GM19240 (cell line): Measurements from ENCODE around the gene ANAPC7.
"Not testable (repeated sequence)": the region's sequence is repeated elsewhere in the genome, so short reads cannot be mapped to it uniquely, and the experiment has no call there.

Experiments
- DNase-seq: peaks from one replicate; pipeline ENCODE4 v3.0.0; 2011; ENCODE audit warnings: low spot score; ENCODE audit not compliant: insufficient read length

ANAPC7 gene

DNA sequence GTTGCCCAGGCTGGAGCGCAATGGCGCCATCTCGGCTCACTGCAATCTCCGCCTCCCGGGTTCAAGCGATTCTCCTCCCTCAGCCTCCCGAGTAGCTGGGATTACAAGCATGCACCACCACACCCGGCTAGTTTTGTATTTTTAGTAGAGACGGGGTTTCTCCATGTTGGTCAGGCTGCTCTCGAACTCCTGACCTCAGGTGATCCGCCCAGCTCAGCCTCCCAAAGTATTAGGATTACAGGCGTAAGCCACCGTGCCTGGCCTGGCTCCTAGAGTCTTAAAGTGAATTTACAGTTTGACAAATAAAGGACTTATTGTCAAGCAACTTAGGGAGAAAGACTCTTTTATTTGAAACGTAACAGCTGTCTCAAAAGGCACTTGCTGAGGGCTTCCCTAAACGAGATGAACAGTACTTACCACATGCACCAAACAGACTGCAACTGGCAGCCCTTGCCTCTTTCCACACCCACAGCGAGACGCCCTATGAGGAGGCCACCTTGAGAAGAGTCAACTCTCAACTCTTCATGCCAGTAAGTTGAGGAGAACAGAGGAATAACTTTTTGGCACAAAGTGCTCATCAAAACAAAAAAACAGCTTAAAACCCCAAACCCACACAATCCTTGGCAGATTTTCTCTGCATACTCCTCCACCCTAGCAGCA lies 25.2 kb downstream of the ANAPC7 start:
- not testable (repeated sequence) for DNase-seq

DNA sequence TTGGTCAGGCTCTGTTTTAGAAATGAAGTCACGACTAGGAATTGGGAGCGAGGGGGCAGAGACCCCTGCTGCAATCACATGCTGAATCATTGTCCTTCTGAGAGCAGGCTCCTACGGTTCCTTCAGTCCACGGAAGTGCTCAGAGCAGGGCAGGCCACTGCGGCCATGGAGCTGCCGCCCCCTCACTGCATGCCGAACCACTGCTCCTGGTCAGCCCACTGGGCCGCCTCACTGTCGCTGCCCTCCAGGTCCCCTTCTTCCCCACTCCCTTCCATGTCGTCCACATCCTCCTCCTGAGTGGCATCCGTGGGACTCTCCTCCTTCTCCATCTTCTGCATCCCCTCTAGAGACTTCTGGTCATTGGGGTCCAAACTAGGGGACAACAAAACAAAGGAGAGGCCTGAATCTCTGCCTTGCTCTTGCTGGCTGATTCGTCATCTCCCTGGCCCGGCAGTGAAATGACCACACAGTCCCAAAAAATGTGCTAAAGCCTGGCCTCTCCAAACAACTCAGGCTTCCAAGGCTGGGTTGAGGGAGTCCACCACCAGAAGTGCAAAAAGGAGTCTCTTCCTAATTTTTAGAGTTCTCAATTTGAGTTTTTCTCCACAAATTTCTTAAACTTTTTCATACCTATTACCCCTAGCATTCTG lies 29.4 kb downstream of the ANAPC7 start:
- DNase-seq, result no peak

DNA sequence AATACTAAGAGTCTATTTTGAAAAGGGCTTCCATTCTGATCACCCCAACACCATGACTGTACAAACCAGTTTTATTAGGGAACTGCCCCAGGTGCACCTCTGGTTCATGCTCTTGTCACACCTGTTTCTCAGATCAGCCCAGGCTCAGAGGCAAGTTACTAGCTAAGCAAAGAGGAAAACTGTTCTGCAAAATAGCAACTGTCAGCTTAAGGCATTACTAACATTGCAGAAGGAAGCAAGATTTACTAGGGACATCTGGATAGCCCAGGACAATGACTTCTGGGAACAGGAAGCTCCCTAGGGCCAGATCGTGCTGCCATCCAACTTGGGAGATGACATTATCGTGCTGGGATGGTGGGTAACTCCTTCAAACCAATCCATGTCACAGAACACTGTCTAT lies 30.1 kb downstream of the ANAPC7 start:
- DNase-seq, result no peak

- DNase-seq, result no peak
These were observed 30.5 kb downstream of the ANAPC7 start for GRCh38 chr12:110373025-110373424.

GRCh38 chr12:110372056-110372425 lies 31.5 kb downstream of the ANAPC7 start:
- no peak for DNase-seq

GRCh38 chr12:110371408-110372055 lies 32.0 kb downstream of the ANAPC7 start:
- DNase-seq, result peak; percentile 20

- DNase-seq, result no peak
These were observed 32.7 kb downstream of the ANAPC7 start for GRCh38 chr12:110370732-110371231.

- no peak for DNase-seq
These were observed 33.5 kb downstream of the ANAPC7 start for GRCh38 chr12:110369992-110370391.

DNA sequence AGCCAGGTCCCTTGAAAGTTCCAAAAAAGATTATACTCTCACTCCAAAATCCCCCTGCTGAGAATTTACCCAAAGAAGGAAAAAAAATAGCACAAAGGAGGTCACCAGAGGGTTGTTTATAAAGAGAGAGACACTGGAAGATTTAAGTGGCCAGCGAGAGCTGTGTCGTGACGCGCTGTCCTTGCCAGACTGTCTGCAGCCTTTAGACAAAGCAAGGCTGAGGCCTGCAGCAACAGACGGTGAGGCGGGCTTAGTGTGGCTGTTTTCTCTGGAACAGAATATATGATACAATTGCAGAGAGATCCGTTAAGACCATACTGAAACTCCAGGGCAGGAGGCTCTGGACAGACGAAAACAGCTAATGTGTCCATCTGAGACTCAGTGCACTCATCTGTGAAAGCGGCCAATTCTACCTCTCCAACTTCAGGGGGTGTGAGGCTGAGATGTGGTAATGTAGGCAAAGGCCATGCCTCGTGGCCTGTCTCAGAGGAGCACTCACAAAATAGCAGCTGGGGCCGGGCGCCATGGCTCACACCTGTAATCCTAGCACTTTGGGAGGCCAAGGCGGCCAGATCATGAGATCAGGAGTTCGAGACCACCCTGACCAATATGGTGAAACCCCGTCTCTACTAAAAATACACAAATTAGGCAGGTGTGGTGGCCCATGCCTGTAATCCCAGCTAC lies 36.2 kb downstream of the ANAPC7 start:
- DNase-seq, result no peak

DNA sequence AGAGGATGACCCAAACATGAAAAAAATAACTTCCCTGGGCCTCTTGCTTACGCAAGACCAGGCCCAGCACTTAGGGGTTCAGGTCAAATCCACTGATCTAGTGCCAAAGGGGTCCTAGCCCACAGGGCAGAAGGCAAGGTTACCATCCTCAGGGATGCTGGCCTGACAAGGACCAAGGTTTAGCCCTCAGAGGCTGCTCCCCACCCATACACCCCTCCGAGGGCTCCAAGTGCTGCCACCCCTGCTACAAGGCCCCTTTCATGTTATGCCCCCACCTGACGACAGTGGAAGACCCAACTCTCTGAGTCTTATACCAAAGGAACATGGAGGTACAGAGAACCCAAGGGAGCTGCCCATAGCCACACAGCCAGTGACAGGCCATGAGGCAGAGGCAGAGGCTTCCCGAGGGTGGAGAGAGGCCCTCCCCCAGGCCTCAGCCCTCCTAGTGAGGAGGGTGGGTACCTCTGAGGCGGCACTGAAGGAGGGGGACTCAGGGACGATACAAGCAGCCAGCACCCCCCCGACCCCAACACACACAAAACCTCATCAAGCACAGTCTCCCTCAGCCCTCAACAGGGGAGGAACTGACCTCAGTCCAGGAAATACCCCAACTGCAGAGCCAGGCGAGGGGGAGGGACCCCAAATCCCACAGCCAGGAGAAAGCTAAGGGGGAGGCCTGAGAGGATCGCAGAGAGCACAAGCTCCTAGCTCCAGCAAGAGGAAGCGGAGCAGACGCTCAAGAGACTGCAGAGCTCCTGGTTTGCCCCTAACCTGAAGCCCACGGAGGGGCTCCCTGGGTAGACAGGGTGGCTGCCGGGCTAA lies 37.0 kb downstream of the ANAPC7 start:
- no peak for DNase-seq

GRCh38 chr12:110365489-110366320 lies 37.8 kb downstream of the ANAPC7 start:
- DNase-seq, result no peak

DNA sequence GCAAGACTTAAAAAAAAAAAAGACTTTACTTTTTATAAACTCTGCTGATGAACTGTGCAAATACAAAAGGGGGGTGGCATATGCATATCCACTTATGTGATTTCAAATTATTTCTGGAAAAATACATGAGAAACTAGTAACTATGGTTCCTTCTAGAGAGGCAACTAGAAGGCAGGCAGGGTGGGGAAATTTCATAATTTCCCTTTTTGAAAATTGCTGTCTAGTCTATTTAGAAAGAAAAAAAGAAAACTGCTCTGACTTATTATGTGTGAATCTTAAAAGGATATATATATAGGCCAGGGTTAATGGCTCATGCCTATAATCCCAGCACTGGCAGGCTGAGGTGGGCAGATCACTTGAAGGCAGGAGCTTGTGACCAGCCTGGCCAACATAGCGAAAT lies 42.3 kb downstream of the ANAPC7 start:
- DNase-seq, result no peak

DNA sequence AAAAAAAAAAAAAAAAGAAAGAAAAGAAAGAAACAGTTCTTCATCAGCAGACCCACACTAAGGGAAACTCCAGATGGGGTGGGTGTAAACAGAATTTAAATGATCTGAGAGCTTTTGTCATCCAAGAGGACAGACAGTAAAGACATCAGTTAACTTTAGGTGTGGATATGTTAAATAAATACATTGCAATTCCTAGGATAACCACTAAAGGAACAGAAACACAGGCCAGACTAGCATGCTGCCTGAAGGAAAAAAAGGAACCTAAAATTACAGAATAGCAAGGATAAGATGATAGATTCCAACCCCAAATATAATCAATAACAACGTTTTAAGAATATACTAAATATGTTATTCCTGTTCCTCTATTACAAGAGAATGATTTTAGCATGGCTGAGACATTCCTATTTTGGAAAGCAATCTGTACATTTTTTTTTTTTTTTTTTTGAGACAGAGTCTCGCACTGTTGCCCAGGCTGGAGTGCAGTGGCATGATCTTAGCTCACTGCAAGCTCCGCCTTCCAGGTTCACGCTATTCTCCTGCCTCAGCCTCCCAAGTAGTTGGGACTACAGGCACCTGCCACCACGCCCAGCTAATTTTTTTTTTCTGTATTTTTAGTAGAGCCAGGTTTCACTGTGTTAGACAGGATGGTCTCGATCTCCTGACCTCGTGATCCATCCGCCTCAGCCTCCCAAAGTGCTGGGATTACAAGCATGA lies 45.0 kb downstream of the ANAPC7 start:
- not testable (repeated sequence) for DNase-seq

GRCh38 chr12:110355073-110355472 lies 48.4 kb downstream of the ANAPC7 start:
- peak; percentile 34 for DNase-seq

- no peak for DNase-seq
These were observed 49.2 kb downstream of the ANAPC7 start for GRCh38 chr12:110354172-110354780.

GRCh38 chr12:110353211-110353965 lies 50.1 kb downstream of the ANAPC7 start:
- DNase-seq, result no peak

DNA sequence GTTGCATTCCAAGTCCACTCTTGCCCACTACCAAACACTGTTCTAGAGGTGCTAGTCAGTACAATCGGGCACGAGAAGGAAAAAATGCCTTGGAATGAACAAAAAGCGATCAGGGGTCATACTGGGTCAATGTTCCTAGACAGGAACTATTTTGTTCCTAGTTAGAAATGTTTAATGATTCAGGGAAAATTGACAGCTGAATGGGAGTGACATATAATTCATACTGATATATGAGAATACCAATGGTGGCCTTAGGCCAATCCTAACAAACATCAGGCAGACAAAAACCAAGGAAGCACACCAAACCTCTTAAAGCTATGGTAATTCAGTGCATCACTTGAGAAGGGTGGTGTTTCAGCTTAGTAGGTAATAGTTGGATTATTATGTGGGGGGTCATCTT lies 51.1 kb downstream of the ANAPC7 start:
- no peak for DNase-seq

DNA sequence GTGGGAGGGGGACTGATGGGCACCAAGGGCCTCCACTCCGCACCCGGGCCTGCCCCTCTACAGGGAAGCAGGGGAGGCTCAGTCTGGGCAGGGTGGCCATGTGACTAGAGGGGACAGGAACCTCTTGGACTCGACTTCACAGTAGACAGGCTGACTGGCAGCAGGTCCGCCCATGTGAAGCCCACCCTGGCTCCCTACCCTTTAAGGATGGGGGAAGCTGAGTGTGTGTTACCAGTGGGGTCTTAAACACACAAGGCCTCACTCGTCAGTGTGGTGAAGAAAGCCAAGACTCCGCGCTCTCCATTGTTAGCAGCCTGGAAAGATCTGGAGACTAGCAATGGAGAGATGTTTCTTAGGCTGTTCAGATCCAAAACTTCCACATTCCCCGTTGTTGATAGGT lies 52.4 kb downstream of the ANAPC7 start:
- DNase-seq, result no peak
